NB4 (cell line): Measurements from ENCODE around the gene C1RL.

Experiments
- DNase-seq: peaks from one replicate; pipeline ENCODE4 v3.0.0; 2010; ENCODE audit warnings: low read depth
- H3K4me3 ChIP-seq: one replicate; pipeline ENCODE4 v1.5.1; 2011; ENCODE audit warnings: mild to moderate bottlenecking, low read depth, low read length, moderate library complexity
- MYC ChIP-seq: IDR thresholded peaks from 2 replicates; pipeline ENCODE4 v1.6.1; 2011; ENCODE audit warnings: low read depth, low read length
- POLR2A ChIP-seq: IDR thresholded peaks from 2 replicates; pipeline ENCODE4 v1.6.1; 2011; ENCODE audit warnings: mild to moderate bottlenecking; ENCODE audit not compliant: insufficient read length; ENCODE audit errors: extremely low read depth
- TF ChIP-seq, protein P1 (sequence below): IDR thresholded peaks from 2 replicates; pipeline ENCODE4 v1.6.1; 2011; ENCODE audit warnings: low read depth, low read length
- TF ChIP-seq, protein P2 (sequence below): IDR thresholded peaks from one replicate; pipeline ENCODE4 v1.5.1; 2012; ENCODE audit warnings: low read depth, low read length

C1RL gene

DNA sequence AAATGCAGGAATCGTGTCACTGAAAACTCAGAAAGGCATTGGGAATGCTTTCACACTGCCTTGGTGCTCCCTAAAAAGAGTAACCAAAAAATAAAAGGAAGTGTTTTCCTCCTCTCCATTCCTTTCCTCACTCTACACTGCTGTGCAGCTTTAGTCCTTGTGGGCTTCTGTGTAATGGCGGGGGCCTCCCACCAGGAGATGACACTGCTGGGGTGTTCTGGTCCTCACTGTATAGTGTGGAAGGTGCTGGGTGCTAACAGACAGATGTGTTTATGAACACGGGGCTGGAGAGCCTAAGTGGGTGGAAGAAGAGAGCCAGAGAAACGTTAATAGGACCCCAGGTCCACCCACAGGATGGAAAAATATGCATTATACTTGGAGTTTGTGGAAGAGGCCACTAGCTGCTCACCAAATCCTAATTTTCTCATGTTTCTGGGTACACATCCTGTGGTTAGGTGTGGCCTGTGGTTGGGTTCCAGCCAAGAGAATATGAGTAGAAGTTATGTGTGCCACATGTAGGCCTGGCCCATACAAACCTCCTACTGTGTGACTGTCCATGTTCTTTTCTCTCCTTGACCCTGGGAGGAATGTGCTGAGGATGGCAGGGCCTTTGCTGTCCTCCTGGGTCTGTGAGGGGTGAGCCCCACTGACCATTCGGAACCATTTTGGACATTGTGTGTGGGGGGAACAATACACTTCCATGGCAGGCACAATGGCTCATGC is 62.5 kb downstream of the C1RL start:
- DNase-seq = no peak
- TF ChIP-seq POLR2A = no peak
- TF ChIP-seq, protein P1, sequence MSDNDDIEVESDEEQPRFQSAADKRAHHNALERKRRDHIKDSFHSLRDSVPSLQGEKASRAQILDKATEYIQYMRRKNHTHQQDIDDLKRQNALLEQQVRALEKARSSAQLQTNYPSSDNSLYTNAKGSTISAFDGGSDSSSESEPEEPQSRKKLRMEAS = no peak
- TF ChIP-seq MYC = no peak
- TF ChIP-seq, protein P2, sequence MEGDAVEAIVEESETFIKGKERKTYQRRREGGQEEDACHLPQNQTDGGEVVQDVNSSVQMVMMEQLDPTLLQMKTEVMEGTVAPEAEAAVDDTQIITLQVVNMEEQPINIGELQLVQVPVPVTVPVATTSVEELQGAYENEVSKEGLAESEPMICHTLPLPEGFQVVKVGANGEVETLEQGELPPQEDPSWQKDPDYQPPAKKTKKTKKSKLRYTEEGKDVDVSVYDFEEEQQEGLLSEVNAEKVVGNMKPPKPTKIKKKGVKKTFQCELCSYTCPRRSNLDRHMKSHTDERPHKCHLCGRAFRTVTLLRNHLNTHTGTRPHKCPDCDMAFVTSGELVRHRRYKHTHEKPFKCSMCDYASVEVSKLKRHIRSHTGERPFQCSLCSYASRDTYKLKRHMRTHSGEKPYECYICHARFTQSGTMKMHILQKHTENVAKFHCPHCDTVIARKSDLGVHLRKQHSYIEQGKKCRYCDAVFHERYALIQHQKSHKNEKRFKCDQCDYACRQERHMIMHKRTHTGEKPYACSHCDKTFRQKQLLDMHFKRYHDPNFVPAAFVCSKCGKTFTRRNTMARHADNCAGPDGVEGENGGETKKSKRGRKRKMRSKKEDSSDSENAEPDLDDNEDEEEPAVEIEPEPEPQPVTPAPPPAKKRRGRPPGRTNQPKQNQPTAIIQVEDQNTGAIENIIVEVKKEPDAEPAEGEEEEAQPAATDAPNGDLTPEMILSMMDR = no peak
- no peak overlapping the region for H3K4me3 ChIP-seq

DNA sequence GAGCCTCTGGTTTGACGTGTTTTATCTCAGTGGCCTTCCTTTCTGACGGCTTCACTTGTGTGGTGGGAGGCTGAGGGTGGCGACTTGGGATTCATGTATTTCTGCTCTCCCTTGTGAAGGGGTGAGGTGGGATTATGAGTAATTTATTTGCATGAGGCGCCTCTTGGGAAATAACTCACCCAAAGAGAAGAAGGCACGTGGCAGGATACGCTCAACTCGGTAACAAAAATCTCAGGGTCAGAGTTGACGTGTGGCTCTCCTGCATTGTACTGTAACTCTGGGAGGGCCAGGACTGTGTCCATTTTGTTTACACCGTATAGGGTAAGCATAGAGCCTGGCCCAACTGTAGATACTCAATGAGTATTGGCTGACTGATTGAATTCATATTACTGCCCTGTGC is 63.1 kb downstream of the C1RL start:
- no peak overlapping the region for H3K4me3 ChIP-seq
- DNase-seq = peak; percentile 16
- TF ChIP-seq POLR2A = no peak
- TF ChIP-seq MYC = no peak
- TF ChIP-seq, protein P1 = no peak
- TF ChIP-seq, protein P2 = no peak
